ENCODE measurements around the gene RUVBL1.

RUVBL1 gene

DNA sequence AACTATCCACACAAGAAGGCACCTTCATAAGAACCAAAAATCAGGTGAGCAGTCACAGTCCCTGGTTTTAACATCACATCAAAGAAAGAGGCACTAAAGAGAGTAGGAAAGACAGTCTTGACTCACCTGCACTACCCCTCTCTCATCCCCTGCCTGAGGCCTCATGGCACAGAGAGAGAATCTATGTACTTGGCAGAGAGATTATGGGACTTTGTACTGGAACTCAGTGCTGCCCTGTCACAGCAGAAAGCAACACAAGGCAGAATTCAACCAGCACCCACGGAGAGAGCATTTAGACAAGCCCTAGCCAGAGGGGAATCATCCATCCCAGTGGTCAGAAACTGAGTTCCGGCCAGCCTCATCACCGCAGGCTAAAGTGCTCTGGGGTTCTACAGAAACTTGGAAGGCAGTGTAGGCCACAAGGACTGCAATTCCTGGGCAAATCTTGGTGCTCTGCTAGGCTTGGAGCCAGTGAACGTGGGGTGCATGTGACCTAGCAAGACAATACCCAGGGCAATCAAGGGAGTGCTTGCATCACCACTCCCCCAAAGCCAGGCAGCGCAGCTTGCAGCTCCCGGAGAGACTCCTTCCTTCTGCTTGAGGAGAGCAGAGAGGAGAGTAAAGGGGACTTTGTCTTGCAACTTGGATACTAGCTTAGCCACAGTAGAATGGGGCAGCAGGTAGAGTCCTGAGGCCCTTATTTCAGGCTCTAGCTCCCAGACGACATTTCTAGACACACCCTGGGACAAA lies 8.5 kb upstream of the RUVBL1 start:
- no peak for DNase-seq

DNA sequence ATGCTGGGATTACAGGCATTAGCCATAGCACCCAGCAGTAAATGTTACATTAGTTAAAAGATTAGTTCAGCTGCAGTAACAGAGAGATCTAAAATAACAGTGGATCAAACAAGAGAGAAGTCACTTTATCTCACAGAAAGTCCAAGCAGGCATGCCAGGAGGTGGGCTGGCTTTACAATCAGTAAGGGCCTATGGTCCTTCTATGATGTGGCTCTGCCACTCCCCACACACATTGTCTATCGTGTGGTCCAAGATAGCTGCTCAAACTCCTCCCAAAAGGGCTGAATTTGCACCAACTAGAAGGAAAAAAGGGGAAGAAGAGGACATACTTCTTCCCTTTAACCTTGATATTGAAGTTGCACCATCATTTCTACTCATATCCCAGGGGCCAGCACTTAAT lies 4.6 kb upstream of the RUVBL1 start:
- DNase-seq = no peak

GRCh38 chr3:128127236-128127635 lies 3.6 kb upstream of the RUVBL1 start:
- DNase-seq = no peak

DNA sequence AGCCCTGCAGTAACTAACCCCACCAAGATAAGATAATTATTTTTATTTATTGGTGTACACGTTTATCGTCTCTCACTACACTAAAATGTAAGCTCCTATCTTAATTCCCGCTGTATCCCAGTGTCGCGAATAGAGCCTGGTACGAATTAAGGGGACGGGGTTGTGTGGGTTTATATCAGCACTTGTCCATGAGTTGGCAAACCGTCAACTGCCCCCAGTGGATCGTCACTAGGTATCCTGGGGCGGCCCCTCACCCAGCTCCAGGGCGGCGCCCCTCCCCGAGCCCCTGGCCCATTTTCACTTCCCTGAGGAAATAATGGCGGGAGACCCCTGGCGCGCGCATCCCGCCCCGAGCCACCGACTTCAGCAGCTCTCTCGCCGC lies 465 bp downstream of the RUVBL1 start:
- DNase-seq = no peak

GRCh38 chr3:128122013-128122412 lies 1.6 kb downstream of the RUVBL1 start:
- DNase-seq = no peak

- no peak for DNase-seq
These were observed 9.5 kb downstream of the RUVBL1 start for GRCh38 chr3:128113817-128114794.

GRCh38 chr3:128112357-128112968 lies 11.1 kb downstream of the RUVBL1 start:
- peak; percentile 45 for DNase-seq

GRCh38 chr3:128111147-128111546 lies 12.5 kb downstream of the RUVBL1 start:
- no peak for DNase-seq

GRCh38 chr3:128107834-128108233 lies 15.8 kb downstream of the RUVBL1 start:
- no peak for DNase-seq

- no peak for DNase-seq
These were observed 20.4 kb downstream of the RUVBL1 start for GRCh38 chr3:128103136-128103676.

DNA sequence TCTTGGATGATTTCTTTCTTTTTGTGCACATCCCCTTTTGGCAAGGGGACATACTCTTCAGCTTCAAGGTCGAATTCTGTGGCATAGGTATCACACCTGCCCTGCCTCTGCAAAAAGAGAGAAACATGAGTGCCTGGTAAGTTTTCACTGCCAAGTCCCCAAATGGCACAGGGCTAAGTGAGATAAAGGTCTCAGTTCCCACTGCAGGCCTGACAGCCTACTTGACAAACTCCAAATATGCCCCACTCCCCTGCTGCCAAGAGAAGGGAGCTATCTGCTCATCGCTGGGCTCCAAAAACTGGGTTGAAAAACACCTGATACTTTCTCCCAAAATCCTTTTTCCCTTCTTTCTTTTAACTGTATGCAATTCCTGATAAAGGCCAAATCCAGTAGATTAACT lies 23.0 kb downstream of the RUVBL1 start:
- DNase-seq = no peak

- no peak for DNase-seq
These were observed 23.5 kb downstream of the RUVBL1 start for GRCh38 chr3:128100161-128100560.

DNA sequence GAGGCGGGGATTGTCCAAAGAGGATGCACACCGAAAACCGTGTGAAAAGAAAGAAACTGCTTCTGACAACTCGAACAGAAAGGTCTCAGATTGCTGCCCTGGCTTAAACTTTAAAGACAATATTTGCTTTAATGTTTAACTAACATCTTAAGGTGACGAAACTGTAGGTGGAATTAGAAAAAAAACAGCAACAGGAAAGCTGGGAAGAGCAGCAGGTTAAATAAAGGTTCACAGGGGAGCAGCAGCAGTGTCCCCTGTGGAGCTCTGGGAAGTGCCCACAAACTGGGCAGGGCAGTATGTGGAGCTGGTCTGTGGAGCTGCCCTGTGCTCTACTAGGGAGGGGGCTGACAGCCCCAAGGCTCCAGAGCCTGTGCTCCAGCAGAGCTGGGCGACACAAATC lies 25.4 kb downstream of the RUVBL1 start:
- DNase-seq = no peak

DNA sequence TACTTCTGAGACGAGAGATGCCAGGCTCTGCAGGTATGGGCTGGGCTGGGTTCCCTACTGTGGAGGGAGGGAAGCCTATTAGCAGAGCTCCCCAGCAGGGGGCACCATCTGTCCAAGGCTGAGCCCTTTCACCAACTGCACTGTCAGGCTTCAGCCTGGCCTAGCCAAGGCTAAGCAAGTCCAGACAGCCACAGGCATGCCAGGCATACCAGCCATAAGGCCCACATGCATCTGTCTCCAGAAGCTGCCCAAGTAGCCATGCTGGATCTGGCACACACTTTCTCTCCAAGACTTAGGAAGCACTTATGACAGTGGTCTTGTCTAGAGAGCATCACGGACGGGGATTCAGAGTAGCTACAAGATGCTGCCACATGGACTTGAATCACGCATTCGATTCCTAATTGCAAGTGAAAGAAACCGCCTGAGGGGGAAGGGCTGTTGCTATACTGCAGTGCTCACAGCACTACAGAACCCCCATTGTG lies 28.3 kb downstream of the RUVBL1 start:
- peak; percentile 81 for DNase-seq

GRCh38 chr3:128094295-128095151 lies 29.1 kb downstream of the RUVBL1 start:
- DNase-seq = no peak

- no peak for DNase-seq
These were observed 32.0 kb downstream of the RUVBL1 start for GRCh38 chr3:128091586-128091985.

DNA sequence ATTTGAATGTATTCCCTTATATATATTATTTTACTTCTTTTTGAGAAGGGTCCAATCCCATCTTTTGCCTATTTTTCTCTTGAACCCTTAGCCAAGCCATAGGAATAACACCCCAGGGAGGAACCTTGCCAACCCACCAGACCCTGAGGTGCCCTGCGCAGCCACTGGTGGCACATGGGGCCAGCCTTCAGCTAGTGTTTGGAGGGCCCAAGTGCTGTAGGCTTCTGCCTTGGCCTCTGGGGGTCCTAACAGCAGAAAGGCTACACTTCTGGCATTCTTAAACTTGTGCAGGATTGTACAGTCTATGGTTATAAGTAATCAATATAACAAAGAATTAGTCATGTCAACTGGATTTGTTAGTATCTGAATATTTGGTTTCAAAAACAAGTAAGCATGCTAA lies 34.5 kb downstream of the RUVBL1 start:
- DNase-seq = no peak

DNA sequence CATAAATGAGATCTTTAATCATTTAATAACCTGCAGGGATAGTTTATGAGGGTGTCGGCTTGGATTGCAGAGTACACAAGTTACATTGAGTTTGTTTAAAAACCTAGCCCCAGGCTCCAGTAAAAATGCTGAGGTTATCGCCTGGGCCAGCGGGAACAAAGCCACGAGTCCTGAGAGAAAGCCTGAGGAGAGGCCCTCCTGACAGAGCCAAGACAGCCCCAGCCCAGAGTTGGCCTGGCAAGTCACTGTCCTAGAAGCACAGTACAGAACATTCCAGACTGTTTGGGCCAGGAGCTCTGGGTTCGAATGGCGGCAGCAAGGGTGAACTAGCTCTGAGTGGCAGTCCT lies 39.0 kb downstream of the RUVBL1 start:
- no peak for DNase-seq

GRCh38 chr3:128083980-128084674 lies 39.5 kb downstream of the RUVBL1 start:
- no peak for DNase-seq

- DNase-seq = no peak
These were observed 40.2 kb downstream of the RUVBL1 start for GRCh38 chr3:128083396-128083795.

DNA sequence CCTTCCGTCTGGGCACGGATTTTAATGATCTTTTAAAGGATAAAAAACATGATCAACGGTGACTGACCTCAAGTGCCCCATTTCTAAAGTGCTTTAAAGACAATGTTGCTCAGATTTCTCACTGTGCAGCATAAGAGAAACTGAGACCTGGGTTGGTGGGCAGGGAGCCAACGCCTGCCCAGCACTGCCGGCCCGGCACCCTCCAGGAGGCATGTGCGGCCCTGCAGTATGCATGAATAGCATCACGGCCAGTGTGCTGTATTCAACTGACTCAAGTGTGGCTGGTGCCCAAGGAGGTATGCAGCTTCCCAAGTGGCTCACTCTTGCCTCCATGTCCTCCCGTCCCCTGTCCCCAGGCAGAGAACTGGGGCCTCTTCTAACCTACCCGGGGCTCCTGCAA lies 41.1 kb downstream of the RUVBL1 start:
- DNase-seq = no peak

DNA sequence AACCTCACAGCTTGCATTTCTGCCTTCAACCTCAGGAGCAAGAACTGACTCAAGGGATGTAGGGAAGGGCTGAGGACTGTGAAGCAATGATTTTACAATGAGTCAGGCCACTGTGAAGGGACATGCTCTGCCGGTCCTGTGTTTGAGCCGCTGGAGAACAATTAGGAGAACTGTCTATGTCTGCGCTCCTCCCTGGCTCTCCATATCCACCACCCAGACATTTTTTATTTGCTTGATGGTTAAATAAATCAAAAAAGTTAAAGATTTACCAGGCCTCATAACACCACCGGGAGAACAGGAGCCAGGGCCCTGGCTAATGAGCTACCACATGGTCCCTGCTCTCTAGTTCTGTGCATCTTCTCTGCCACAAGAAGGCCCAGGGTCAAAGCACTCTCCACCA lies 41.8 kb downstream of the RUVBL1 start:
- no peak for DNase-seq

Data from NCI-H446 treated with DMSO at 0.1 percent for 48 hours (cell line).